GM12878 (cell line): ENCODE results near the gene TTYH3. TPM values are rescaled to one million over a fixed set of nuclear protein-coding genes. Genes with fewer than 3 reads are reported as not detected.
A peak's percentile ranks its signal among the peaks of the same experiment; 100 is the strongest.

ENCODE experiments used
- ATAC-seq: fragments of 200-7000 bp; cut with Tn5 transposase; 3 replicates; pipeline ENCODE4 v1.9.1; 2020; ENCODE audit warnings: mild to moderate bottlenecking, moderate library complexity
- BruUV-seq: library from RNA; stranded (reverse); fragments of 400-500 nt; replicated peaks from 2 replicates; lab custom pipeline; 2021; lab: Mats Ljungman, UMichigan
- CTCF ChIA-PET: fragments of 300-600 bp; sonication (Branson Sonifier 250); formaldehyde crosslinking; extraction: SDS; loops from one replicate; lab custom pipeline; 2021; ENCODE audit warnings: inconsistent platforms; lab: Yijun Ruan, JAX
- POLR2A ChIA-PET: fragments of 350-600 bp; formaldehyde crosslinking; extraction: SDS; loops from one replicate; lab custom pipeline; 2021; ENCODE audit warnings: inconsistent platforms; lab: Charles Lee
- RAD21 ChIA-PET: fragments of 300-600 bp; sonication (Branson Sonifier 250); formaldehyde crosslinking; loops from one replicate; lab custom pipeline; 2023; ENCODE audit warnings: antibody characterized with exemption; ENCODE audit not compliant: unreplicated experiment; lab: Charles Lee
- SMC1A ChIA-PET: fragments of 300-600 bp; sonication (Branson Sonifier 250); formaldehyde crosslinking; loops from one replicate; lab custom pipeline; 2023; ENCODE audit not compliant: unreplicated experiment, uncharacterized antibody; lab: Charles Lee
- DNase-seq: peaks from one replicate; pipeline ENCODE4 v3.0.0-alpha.2; 2011; ENCODE audit warnings: low read depth, low spot score
- FAIRE-seq: peaks from 3 replicates; lab custom pipeline; 2011; peaks lifted over from hg19 to GRCh38; lab: Jason Lieb, UNC
- H2AFZ ChIP-seq: 2 replicates; pipeline ENCODE4 v1.6.0; 2011; ENCODE audit warnings: low read depth, low read length, control low read depth; ENCODE audit not compliant: control insufficient read depth
- H3K27ac ChIP-seq: 2 replicates; pipeline ENCODE4 v1.5.1; 2011; ENCODE audit warnings: control low read depth; ENCODE audit not compliant: control insufficient read depth, insufficient read depth
- H3K27me3 ChIP-seq, 2 experiments: replicated peaks in 1 of 2; 2 replicates each; pipeline versions ENCODE4 v1.6.0 to v1.6.1; 2011; ENCODE audit warnings: low read length in 1 of 2; ENCODE audit not compliant: control insufficient read depth in 2 of 2, insufficient read depth in 2 of 2
- H3K36me3 ChIP-seq, 2 experiments: 2 replicates each; pipeline ENCODE4 v1.5.1; 2011; ENCODE audit warnings: low read length in 1 of 2; ENCODE audit not compliant: control insufficient read depth in 2 of 2, insufficient read depth in 2 of 2
- H3K4me1 ChIP-seq: 2 replicates; pipeline ENCODE4 v1.6.1; 2011; ENCODE audit warnings: mild to moderate bottlenecking, low read length, moderate library complexity, mixed read lengths; ENCODE audit not compliant: control insufficient read depth, insufficient read depth
- H3K4me2 ChIP-seq: 2 replicates; pipeline ENCODE4 v1.6.0; 2011; ENCODE audit warnings: control low read depth; ENCODE audit not compliant: control insufficient read depth, insufficient read depth
- H3K4me3 ChIP-seq: fragments of 200-600 bp; sonication (generic); 2 replicates; pipeline ENCODE4 v1.5.1; 2016
- H3K79me2 ChIP-seq: 2 replicates; pipeline ENCODE4 v1.6.0; 2011; ENCODE audit warnings: low read length; ENCODE audit not compliant: control insufficient read depth, insufficient read depth
- H3K9ac ChIP-seq: 2 replicates; pipeline ENCODE4 v1.8.0; 2011; ENCODE audit warnings: low read length, control low read depth, mixed read lengths; ENCODE audit not compliant: control insufficient read depth, insufficient read depth
- H3K9me3 ChIP-seq: replicated peaks from 3 replicates; pipeline ENCODE4 v1.5.1; 2011; ENCODE audit warnings: mild to moderate bottlenecking, low read length; ENCODE audit not compliant: control insufficient read depth, insufficient read depth
- H4K20me1 ChIP-seq: 2 replicates; pipeline ENCODE4 v1.6.0; 2011; ENCODE audit not compliant: control insufficient read depth, insufficient read depth
- E4F1 ChIP-seq: fragments of 450-650 bp; IDR thresholded peaks from 2 replicates; pipeline ENCODE4 v1.6.1; 2018; ENCODE audit warnings: borderline replicate concordance, mild to moderate bottlenecking; ENCODE audit not compliant: partially characterized antibody
- KAT2A ChIP-seq: conservative IDR thresholded peaks from 2 replicates; pipeline ENCODE4 v1.6.1; 2011; ENCODE audit warnings: low read depth, low read length; ENCODE audit not compliant: control insufficient read depth
- LARP7 ChIP-seq: fragments of 450-650 bp; IDR thresholded peaks from 2 replicates; pipeline ENCODE4 v1.6.1; 2017; ENCODE audit warnings: mild to moderate bottlenecking
- NR2F1 ChIP-seq: fragments of 450-650 bp; conservative IDR thresholded peaks from 2 replicates; pipeline ENCODE4 v1.6.1; 2017; ENCODE audit warnings: mild to moderate bottlenecking
- WGBS: methylation state at CpG from one replicate; pipeline ENCODE4 v1.1.6; 2016; ENCODE audit warnings: low lambda C conversion rate; ENCODE audit not compliant: insufficient replicate concordance, insufficient coverage; ENCODE audit errors: missing lambda C conversion rate; 5-methylcytosine and 5-hydroxymethylcytosine counted together
- in situ Hi-C: fragments of 300-500 bp; cut with MboI; formaldehyde crosslinking; loops from 9 replicates; pipeline ENCODE4 v1.14.3; 2018; ENCODE audit warnings: mixed read lengths
- intact Hi-C: fragments of 100-400 bp; cut with micrococcal nuclease; formaldehyde crosslinking; loops from one replicate; pipeline ENCODE4 v1.14.2; 2022; ENCODE audit not compliant: unreplicated experiment
- polyA plus RNA-seq, 11 experiments: library from polyadenylated mRNA; depleted of rRNA in 4 of 11; unstranded in 6 of 11; stranded (reverse) in 5 of 11; fragments of >200 nt; fragmentation: Nextera tagmentation in 4 of 11; fragmentation: Illumina TruSeq in 1 of 11; extraction: Ambion mirVana in 4 of 11; extraction: Trizol in 1 of 11; gene quantifications; 1 replicate in 1 of 11; 2 replicates in 10 of 11; pipeline versions ENCODE4 v1.2.1 to v1.2.3, GENCODE V29; 2011 to 2016; ENCODE audit warnings: inconsistent platforms in 2 of 11, missing spikeins in 2 of 11, low read depth in 1 of 11
- total RNA-seq, 4 experiments: library from RNA; depleted of rRNA in 3 of 4; stranded (reverse); fragments of >200 nt in 3 of 4; fragmentation: Illumina TruSeq in 1 of 4; extraction: Trizol in 1 of 4; gene quantifications; 2 replicates each; pipeline versions ENCODE4 v1.2.1 to v1.2.3, GENCODE V29; 2013 to 2021

The TTYH3 gene
- total and polyA plus RNA-seq, 10 of the 15 experiments (the other 5 are each of a cell fraction or from before 2014, with no cell fraction given): 0.79 to 71.4 (median 10.5) TPM

- ChIA-PET SMC1A (no interaction called here), CTCF (interaction anchor here (1.2 to 1.8 kb wide), 2 partner anchors 70 to 189 kb away, joined by 3 to 4 read pairs; no protein-coding TSS in a partner anchor), RAD21 (no interaction called here), POLR2A (interaction anchor here (2.9 kb wide), 1 partner anchor 7 kb away, joined by 8 read pairs; no protein-coding TSS in a partner anchor)
- BruUV-seq: no TSS peak
- Histone ChIP-seq H3K9ac (no peak overlapping the region), H3K4me2 (no peak overlapping the region), H3K36me3 (no peaks in the 10 kb centered on the region; a peak in 2 of 4 replicates), H4K20me1 (no peaks in the 10 kb centered on the region), H3K79me2 (peaks cover 9% of the 10 kb centered on the region), H3K27me3 (no peaks in the 10 kb centered on the region), H3K9me3 (no peaks in the 10 kb centered on the region), H2AFZ (no peak overlapping the region), H3K4me1 (peaks cover 40% of the 10 kb centered on the region), H3K27ac (no peak overlapping the region), H3K4me3 (no peak overlapping the region)
- intact Hi-C loops: no loop called here
- TF ChIP-seq KAT2A (no peak), LARP7 (0 out of 2 replicates have a peak, but pooled peaks have one; percentile 2), E4F1 (no peak), NR2F1 (no peak)
- in situ Hi-C loops: no loop called here
- DNase-seq (no peak), FAIRE-seq (no peak), ATAC-seq (peak; percentile 13)
- WGBS: 63% methylated on average over 8 of the region's 9 CpGs
Measured at GRCh38 chr7:2640846-2641316, 9.1 kb downstream of the TTYH3 start.
